Right lobe of liver (tissue), 6 donors: ENCODE results near the gene RNF5. TPM values are rescaled to one million over a fixed set of nuclear protein-coding genes. Genes with fewer than 3 reads are reported as not detected.

Experiments used
- ATAC-seq, 4 donors: fragments of 200-7000 bp; cut with Tn5 transposase; one replicate each; pipeline ENCODE4 v1.9.1; 2020; ENCODE audit warnings: mild to moderate bottlenecking in 4 of 4, moderate library complexity in 4 of 4
- DNase-seq, 3 donors: peaks; one replicate each; pipeline ENCODE4 v3.0.0-alpha.2; 2020
- H3K27ac ChIP-seq, 3 donors: fragments of 200-600 bp; one replicate each; pipeline ENCODE4 v1.8.0; 2022
- H3K27me3 ChIP-seq, 2 donors: fragments of 200-600 bp; one replicate each; pipeline ENCODE4 v1.8.0; 2022
- H3K36me3 ChIP-seq, 4 donors: fragments of 200-600 bp; sonication (generic) in 1 of 4; one replicate each; pipeline versions ENCODE4 v1.5.1 to v1.8.0; 2017 to 2022; ENCODE audit warnings: control low read depth in 1 of 4
- H3K4me1 ChIP-seq, 4 donors: fragments of 200-600 bp; sonication (generic) in 1 of 4; one replicate each; pipeline versions ENCODE4 v1.5.1 to v1.8.0; 2017 to 2022; ENCODE audit warnings: control low read depth in 1 of 4
- H3K4me3 ChIP-seq, 3 donors: fragments of 200-600 bp; one replicate each; pipeline ENCODE4 v1.8.0; 2022
- H3K9me3 ChIP-seq, 4 donors: fragments of 200-600 bp; sonication (generic) in 1 of 4; one replicate each; pipeline versions ENCODE4 v1.5.1 to v1.8.0; 2017 to 2022; ENCODE audit warnings: control low read depth in 1 of 4
- POLR2A ChIP-seq: fragments of 450-650 bp; IDR thresholded peaks from one replicate; pipeline ENCODE4 v1.6.1; 2017; ENCODE audit warnings: antibody characterized with exemption, mild to moderate bottlenecking
- WGBS: methylation state at CpG from one replicate; pipeline ENCODE4 v1.1.6; 2018; ENCODE audit warnings: low coverage, low lambda C conversion rate; ENCODE audit not compliant: insufficient coverage; ENCODE audit errors: missing lambda C conversion rate; 5-methylcytosine and 5-hydroxymethylcytosine counted together
- intact Hi-C, 2 donors: fragments of 100-400 bp; cut with DNase I; formaldehyde crosslinking; loops; one replicate each; pipeline versions ENCODE4 v1.11.2 to v1.14.1; 2022
- total RNA-seq, 6 experiments: library from RNA; depleted of rRNA in 2 of 6; stranded (reverse); fragments of >200 nt in 2 of 6; fragmentation: NEBNext Ultra II Directional in 3 of 6; extraction: Animal tissue kit (Norgen Biotek cat#: 25700) in 3 of 6; gene quantifications; one replicate each; pipeline versions ENCODE4 v1.1.0 to v1.2.4, GENCODE V29; 2016 to 2023
- TF ChIP-seq, protein P1 (sequence below), 4 donors: fragments of 200-600 bp in 3 of 4; fragments of 450-650 bp in 1 of 4; IDR thresholded peaks; one replicate each; pipeline versions ENCODE4 v1.5.1 to v1.8.0; 2016 to 2022; ENCODE audit warnings: antibody characterized with exemption in 4 of 4, mild to moderate bottlenecking in 2 of 4
- donor health status: DM: no; HTN: yes; CAD: no.
- donor health status: DM: no; HTN: no; CAD: no.
- donor health status: DM: no; HTN: no; CAD: no.
- donor health status: DM: no; HTN: yes; CAD: no.
- donor health status: DM: no; HTN: yes; CAD: no.

The RNF5 gene
- total RNA-seq, 6 experiments from 2014 or later = 50.5 to 90.4 (median 60.9) TPM

DNA sequence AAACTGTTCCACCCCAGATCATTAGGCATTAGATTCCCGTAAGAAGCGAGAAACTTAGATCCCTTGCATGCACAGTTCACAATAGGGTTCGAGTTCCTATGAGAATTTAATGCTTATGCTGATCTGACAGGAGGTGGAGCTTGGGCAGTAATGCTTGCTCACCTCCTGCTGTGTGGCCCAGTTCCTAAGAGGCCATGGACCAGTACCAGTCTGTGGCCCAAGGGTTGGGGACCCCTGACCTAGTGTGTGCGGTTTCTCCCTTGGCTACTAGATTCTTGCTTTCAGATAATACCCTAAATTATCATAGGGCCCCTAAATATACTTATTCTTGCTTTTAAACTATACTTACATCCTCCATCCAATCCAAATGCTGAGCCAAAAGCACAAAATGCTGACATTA, 16.2 kb downstream of the RNF5 start:
- no peak for ATAC-seq

DNA sequence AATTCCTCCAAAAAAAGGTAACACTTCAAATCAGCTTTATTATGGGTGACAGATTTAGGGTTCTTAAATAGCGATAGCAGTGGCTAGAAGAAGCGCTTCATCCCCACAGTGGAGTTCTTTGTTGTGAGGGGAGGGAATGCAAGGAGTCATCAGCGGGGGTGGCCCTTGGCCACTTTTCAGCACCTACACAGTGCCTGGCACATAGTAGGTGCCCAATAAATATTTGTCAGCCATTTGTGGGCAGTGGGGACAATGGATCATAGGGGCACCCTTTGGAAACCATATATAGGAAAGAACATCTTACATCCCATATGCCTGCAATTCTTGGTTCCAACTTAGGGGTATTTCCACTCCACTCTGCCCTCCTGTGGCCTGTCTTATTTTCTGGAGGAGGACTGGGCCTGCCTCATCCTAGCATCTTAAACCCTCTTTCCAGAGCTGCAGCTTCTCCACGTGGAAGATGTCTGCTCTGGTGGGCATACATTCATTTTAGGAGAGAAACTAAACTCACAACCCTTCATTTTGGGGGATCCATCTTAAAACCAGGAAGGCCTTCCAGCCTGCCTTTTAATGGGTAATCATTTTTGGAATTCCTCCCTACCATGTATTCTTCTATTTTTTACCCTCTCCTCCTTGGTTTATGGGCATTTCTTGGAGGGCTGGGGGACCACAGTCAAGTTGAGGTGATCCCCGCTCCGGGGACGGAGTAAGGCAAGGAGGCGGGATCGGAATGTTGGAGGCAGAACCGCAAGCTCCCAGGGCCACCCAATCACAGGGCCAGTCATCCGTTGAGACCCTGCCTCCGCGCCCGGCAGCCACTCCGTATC, 16.8 kb downstream of the RNF5 start:
- TF ChIP-seq, protein P1, sequence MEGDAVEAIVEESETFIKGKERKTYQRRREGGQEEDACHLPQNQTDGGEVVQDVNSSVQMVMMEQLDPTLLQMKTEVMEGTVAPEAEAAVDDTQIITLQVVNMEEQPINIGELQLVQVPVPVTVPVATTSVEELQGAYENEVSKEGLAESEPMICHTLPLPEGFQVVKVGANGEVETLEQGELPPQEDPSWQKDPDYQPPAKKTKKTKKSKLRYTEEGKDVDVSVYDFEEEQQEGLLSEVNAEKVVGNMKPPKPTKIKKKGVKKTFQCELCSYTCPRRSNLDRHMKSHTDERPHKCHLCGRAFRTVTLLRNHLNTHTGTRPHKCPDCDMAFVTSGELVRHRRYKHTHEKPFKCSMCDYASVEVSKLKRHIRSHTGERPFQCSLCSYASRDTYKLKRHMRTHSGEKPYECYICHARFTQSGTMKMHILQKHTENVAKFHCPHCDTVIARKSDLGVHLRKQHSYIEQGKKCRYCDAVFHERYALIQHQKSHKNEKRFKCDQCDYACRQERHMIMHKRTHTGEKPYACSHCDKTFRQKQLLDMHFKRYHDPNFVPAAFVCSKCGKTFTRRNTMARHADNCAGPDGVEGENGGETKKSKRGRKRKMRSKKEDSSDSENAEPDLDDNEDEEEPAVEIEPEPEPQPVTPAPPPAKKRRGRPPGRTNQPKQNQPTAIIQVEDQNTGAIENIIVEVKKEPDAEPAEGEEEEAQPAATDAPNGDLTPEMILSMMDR (IDR thresholded peaks at IDR 0.05) = peak; percentile 10 to 35 (median 26)
- TF ChIP-seq POLR2A = peak; percentile 49
- Histone ChIP-seq H3K4me1 (peaks cover 0 to 15% (median 7%) of the 10 kb centered on the region in 4 donors), H3K36me3 (no peaks in the 10 kb centered on the region), H3K9me3 (no peaks in the 10 kb centered on the region), H3K4me3 (peak overlapping the region; percentile 30 to 48 (median 43)), H3K27me3 (no peaks in the 10 kb centered on the region), H3K27ac (peak overlapping the region; percentile 70 to 75 (median 75))
- 19% methylated on average over 14 of the region's 15 CpGs for WGBS
- DNase-seq (no peak), ATAC-seq (no peak)
- intact Hi-C loops = no loop called here

More for the DNA sequence above, 16.2 kb downstream of the RNF5 start:
- Histone ChIP-seq H3K36me3 (no peaks in the 10 kb centered on the region), H3K9me3 (no peaks in the 10 kb centered on the region), H3K4me3 (no peak overlapping the region), H3K27ac (peak overlapping the region in 2 of 3 donors; percentile 70 to 75), H3K27me3 (no peaks in the 10 kb centered on the region), H3K4me1 (peaks cover 0 to 15% (median 7%) of the 10 kb centered on the region in 4 donors)
- DNase-seq = no peak
- intact Hi-C loops = no loop called here
- 83% methylated on average over 1 of the region's 4 CpGs for WGBS
- no peak for TF ChIP-seq POLR2A
- TF ChIP-seq, protein P1 (IDR thresholded peaks at IDR 0.05) = no peak

DNA sequence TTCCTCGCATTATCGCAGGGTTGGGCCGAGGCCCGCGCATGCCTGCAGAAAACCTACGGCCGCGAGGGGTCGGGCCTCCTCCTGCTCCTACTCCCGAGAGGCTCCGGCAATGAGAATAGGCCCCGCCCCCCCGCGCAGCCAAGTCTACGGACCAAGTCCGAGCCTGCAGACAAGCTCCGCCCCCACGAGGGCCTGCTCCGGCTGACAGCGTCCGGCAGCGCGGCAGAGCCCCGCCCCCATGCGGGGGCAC, 17.4 kb downstream of the RNF5 start:
- Histone ChIP-seq H3K4me1 (peaks cover 0 to 15% (median 7%) of the 10 kb centered on the region in 4 donors), H3K27ac (peak overlapping the region in 2 of 3 donors; percentile 75 to 97), H3K27me3 (no peaks in the 10 kb centered on the region), H3K4me3 (peak overlapping the region in 2 of 3 donors; percentile 78 to 87), H3K9me3 (no peaks in the 10 kb centered on the region), H3K36me3 (no peaks in the 10 kb centered on the region)
- ATAC-seq (peak; percentile 81 to 91 (median 90)), DNase-seq (peak; percentile 100)
- TF ChIP-seq, protein P1 (IDR thresholded peaks at IDR 0.05) = peak; percentile 56 to 64 (median 58)
- TF ChIP-seq POLR2A = no peak
- WGBS = 0% methylated on average over 6 of the region's 25 CpGs
- intact Hi-C loops = no loop called here

DNA sequence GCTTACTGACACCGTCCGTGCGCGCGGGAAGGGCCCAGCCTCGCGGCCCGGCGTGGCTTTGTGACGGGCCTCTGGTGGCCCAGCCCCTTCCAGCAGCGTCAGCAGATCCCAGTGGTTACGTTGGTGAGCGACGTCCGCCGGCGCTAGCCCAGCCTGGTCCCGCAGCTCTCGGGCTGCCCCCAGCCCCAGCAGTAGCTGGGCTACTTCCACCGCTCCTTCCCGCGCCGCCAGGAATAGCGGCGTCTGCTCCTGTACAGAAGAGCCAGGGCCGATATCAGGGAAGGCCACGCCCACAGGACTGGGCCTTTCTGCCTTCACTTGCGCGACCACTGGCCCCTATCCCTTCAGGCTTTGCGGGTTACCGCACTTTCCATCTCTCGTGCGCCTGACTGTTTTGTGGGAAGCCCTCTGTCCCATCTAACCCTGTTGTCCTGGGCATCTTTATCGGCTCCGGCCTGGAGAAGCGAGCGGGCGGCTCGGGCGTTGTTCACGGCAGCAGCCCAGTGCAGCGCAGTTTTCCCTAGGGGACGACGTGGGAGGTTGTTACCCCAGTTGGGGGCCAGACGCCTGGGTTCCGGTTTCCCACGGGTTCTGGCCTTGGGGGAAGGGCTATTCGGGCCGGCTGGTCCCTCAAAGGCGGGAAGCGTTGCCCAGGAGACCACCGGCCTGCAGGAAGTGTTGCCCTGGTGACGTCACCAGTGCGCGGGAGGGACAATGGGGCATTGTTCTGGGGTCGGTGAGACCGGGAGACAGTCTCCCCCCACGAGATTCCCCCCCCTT, 17.9 kb downstream of the RNF5 start:
- TF ChIP-seq, protein P1 (IDR thresholded peaks at IDR 0.05) = peak in 1 of 4 donors; percentile 4
- TF ChIP-seq POLR2A = peak; percentile 99
- intact Hi-C loops = no loop called here
- DNase-seq (peak; percentile 85 to 93 (median 91)), ATAC-seq (peak; percentile 1 to 24 (median 9))
- Histone ChIP-seq H3K27ac (peak overlapping the region; percentile 97 to 99 (median 99)), H3K4me1 (peaks cover 0 to 11% (median 5%) of the 10 kb centered on the region in 4 donors), H3K36me3 (no peaks in the 10 kb centered on the region), H3K4me3 (peak overlapping the region; percentile 58 to 87 (median 78)), H3K27me3 (no peaks in the 10 kb centered on the region), H3K9me3 (no peaks in the 10 kb centered on the region)
- WGBS = 2% methylated on average over 22 of the region's 58 CpGs
